Hepatocyte (in vitro differentiated cells): ENCODE results near the gene GPR183.

Source experiments
- CTCF ChIP-seq: fragments of 200-600 bp; sonication (generic); IDR thresholded peaks from 2 replicates; pipeline ENCODE4 v1.5.1; 2016; ENCODE audit warnings: antibody characterized with exemption, mild to moderate bottlenecking; ENCODE audit not compliant: poor library complexity
- EZH2 ChIP-seq: fragments of 200-600 bp; sonication (generic); IDR thresholded peaks from 2 replicates; pipeline ENCODE4 v1.6.1; 2016; ENCODE audit warnings: antibody characterized with exemption, mild to moderate bottlenecking, borderline replicate concordance

GRCh38 chr13:99341969-99342722 lies 34.9 kb upstream of the GPR183 start:
- TF ChIP-seq CTCF: no peak
- no peak for TF ChIP-seq EZH2
